HCT116 (cell line): ENCODE measurements around the gene FAM53A. TPM values are rescaled to one million over a fixed set of nuclear protein-coding genes. Genes with fewer than 3 reads are reported as not detected.

Experiments
- ATAC-seq: fragments of 200-7000 bp; cut with Tn5 transposase; 2 replicates; pipeline ENCODE4 v1.9.1; 2020; ENCODE audit warnings: mild to moderate bottlenecking, moderate library complexity
- BruUV-seq: library from RNA; stranded (reverse); fragments of 400-500 nt; replicated peaks from 2 replicates; lab custom pipeline; 2021; lab: Mats Ljungman, UMichigan
- CTCF ChIA-PET: fragments of 300-600 bp; sonication (Branson Sonifier 250); formaldehyde crosslinking; loops from one replicate; lab custom pipeline; 2021; ENCODE audit warnings: antibody characterized with exemption; lab: Charles Lee
- POLR2A ChIA-PET: fragments of 300-600, 350-600 bp; sonication (Branson Sonifier 250); formaldehyde crosslinking; loops from one replicate; lab custom pipeline; 2021; ENCODE audit warnings: antibody characterized with exemption; lab: Charles Lee
- RAD21 ChIA-PET, 2 experiments: fragments of 300-600 bp; sonication (Branson Sonifier 250); formaldehyde crosslinking; loops; one replicate each; lab custom pipeline; 2023; ENCODE audit warnings: low total read pairs in 2 of 2; ENCODE audit not compliant: uncharacterized antibody in 2 of 2, unreplicated experiment in 2 of 2, low non-redundant PET in 1 of 2; lab: Charles Lee
- DNase-seq: peaks from one replicate; pipeline ENCODE4 v3.0.0-alpha.2; 2010; ENCODE audit warnings: low read depth, low spot score
- H2AFZ ChIP-seq: fragments of 200-600 bp; shearing (Covaris generic), sonication (generic); 2 replicates; pipeline ENCODE4 v1.6.1; 2017; ENCODE audit warnings: low read depth, mixed run types, mixed read lengths, antibody characterized with exemption, low read length; ENCODE audit not compliant: poor library complexity, severe bottlenecking
- H3K27ac ChIP-seq: 2 replicates; pipeline ENCODE4 v1.5.1; 2012; ENCODE audit warnings: low read depth, low read length
- H3K27me3 ChIP-seq: fragments of 200-600 bp; sonication (generic); 2 replicates; pipeline ENCODE4 v1.6.1; 2016; ENCODE audit warnings: mixed run types, low read length, mixed read lengths; ENCODE audit not compliant: insufficient read depth
- H3K36me3 ChIP-seq, 2 experiments: fragments of 200-500 bp in 1 of 2; fragments of 200-600 bp in 1 of 2; sonication (Bioruptor generic) in 1 of 2; sonication (generic) in 1 of 2; 2 replicates each; pipeline versions ENCODE4 v1.5.1 to v1.6.1; 2014 to 2016; ENCODE audit warnings: low read length in 2 of 2, inconsistent platforms in 1 of 2, mixed read lengths in 1 of 2, mixed run types in 1 of 2; ENCODE audit not compliant: insufficient read depth in 2 of 2, control insufficient read depth in 1 of 2
- H3K4me1 ChIP-seq, 2 experiments: fragments of 200-600 bp in 1 of 2; sonication (generic) in 1 of 2; 2 replicates each; pipeline versions ENCODE4 v1.5.1 to v1.6.1; 2012 to 2017; ENCODE audit warnings: low read length in 2 of 2, inconsistent platforms in 1 of 2, mild to moderate bottlenecking in 1 of 2, mixed read lengths in 1 of 2, mixed run types in 1 of 2, moderate library complexity in 1 of 2; ENCODE audit not compliant: insufficient read depth in 2 of 2, control insufficient read depth in 1 of 2
- H3K4me2 ChIP-seq: fragments of 200-600 bp; sonication (generic); 2 replicates; pipeline ENCODE4 v1.6.1; 2017; ENCODE audit warnings: mixed run types, low read length, mixed read lengths
- H3K4me3 ChIP-seq, 2 experiments: fragments of 200-600 bp in 1 of 2; sonication (generic) in 1 of 2; replicated peaks in 1 of 2; 2 replicates each; pipeline ENCODE4 v1.5.1; 2011 to 2016; ENCODE audit warnings: low read length in 2 of 2, control low read depth in 1 of 2, low read depth in 1 of 2, mild to moderate bottlenecking in 1 of 2, mixed read lengths in 1 of 2, mixed run types in 1 of 2
- H3K79me2 ChIP-seq: fragments of 200-600 bp; sonication (generic); 2 replicates; pipeline ENCODE4 v1.6.1; 2017; ENCODE audit warnings: mild to moderate bottlenecking, mixed run types, low read length, moderate library complexity, mixed read lengths; ENCODE audit not compliant: insufficient read depth
- H3K9ac ChIP-seq: fragments of 200-600 bp; sonication (generic); 2 replicates; pipeline ENCODE4 v1.6.1; 2016; ENCODE audit warnings: low read length, mixed read lengths
- H3K9me2 ChIP-seq: fragments of 200-600 bp; sonication (generic), shearing (Covaris generic); 2 replicates; pipeline ENCODE4 v1.6.1; 2017; ENCODE audit warnings: mixed run types, mild to moderate bottlenecking, moderate library complexity; ENCODE audit not compliant: insufficient read depth
- H3K9me3 ChIP-seq, 2 experiments: fragments of 200-500 bp in 1 of 2; fragments of 200-600 bp in 1 of 2; sonication (Bioruptor generic) in 1 of 2; sonication (generic) in 1 of 2; 2 replicates each; pipeline ENCODE4 v1.6.1; 2014 to 2017; ENCODE audit warnings: low read length in 2 of 2, mixed read lengths in 2 of 2, inconsistent platforms in 1 of 2, low read depth in 1 of 2, mild to moderate bottlenecking in 1 of 2, mixed run types in 1 of 2, moderate library complexity in 1 of 2; ENCODE audit not compliant: control insufficient read depth in 1 of 2, insufficient read depth in 1 of 2
- H4K20me1 ChIP-seq: fragments of 200-600 bp; sonication (generic), shearing (Covaris generic); 2 replicates; pipeline ENCODE4 v1.6.1; 2017; ENCODE audit warnings: mixed run types, mild to moderate bottlenecking, moderate library complexity; ENCODE audit not compliant: insufficient read depth
- ATF3 ChIP-seq: IDR thresholded peaks from 2 replicates; pipeline ENCODE4 v1.6.1; 2012
- CEBPB ChIP-seq: IDR thresholded peaks from 2 replicates; pipeline ENCODE4 v1.6.1; 2012; ENCODE audit warnings: low read depth
- EGR1 ChIP-seq: IDR thresholded peaks from 2 replicates; pipeline ENCODE4 v1.6.1; 2012; ENCODE audit warnings: low read depth
- EZH2 ChIP-seq: fragments of 200-600 bp; sonication (generic); IDR thresholded peaks from 2 replicates; pipeline ENCODE4 v1.6.1; 2017; ENCODE audit warnings: antibody characterized with exemption, mixed run types
- EZH2phosphoT487 ChIP-seq: fragments of 200-600 bp; IDR thresholded peaks from 2 replicates; pipeline ENCODE4 v1.6.1; 2018; ENCODE audit warnings: antibody characterized with exemption, borderline replicate concordance
- JUND ChIP-seq: IDR thresholded peaks from 2 replicates; pipeline ENCODE4 v1.6.1; 2012
- MAX ChIP-seq: IDR thresholded peaks from 2 replicates; pipeline ENCODE4 v1.6.1; 2012
- POLR2A ChIP-seq: IDR thresholded peaks from 2 replicates; pipeline ENCODE4 v1.7.0; 2011; ENCODE audit warnings: borderline replicate concordance; ENCODE audit not compliant: insufficient read depth, insufficient read length; ENCODE audit errors: extremely low read depth
- POLR2AphosphoS5 ChIP-seq: IDR thresholded peaks from 2 replicates; pipeline ENCODE4 v1.6.1; 2011; ENCODE audit warnings: mild to moderate bottlenecking, low read depth, low read length, moderate library complexity
- RAD21 ChIP-seq: IDR thresholded peaks from 2 replicates; pipeline ENCODE4 v1.6.1; 2012; ENCODE audit warnings: low read depth, mild to moderate bottlenecking
- REST ChIP-seq: IDR thresholded peaks from 2 replicates; pipeline ENCODE4 v1.6.1; 2012; ENCODE audit warnings: low read depth
- SIN3A ChIP-seq: IDR thresholded peaks from 2 replicates; pipeline ENCODE4 v1.6.1; 2012; ENCODE audit warnings: low read depth
- SP1 ChIP-seq: IDR thresholded peaks from 2 replicates; pipeline ENCODE4 v1.6.1; 2012; ENCODE audit warnings: low read depth
- SRF ChIP-seq: IDR thresholded peaks from 2 replicates; pipeline ENCODE4 v1.6.1; 2012; ENCODE audit warnings: low read depth
- TCF7L2 ChIP-seq: IDR thresholded peaks from 2 replicates; pipeline ENCODE4 v1.7.0; 2011; ENCODE audit warnings: borderline replicate concordance, inconsistent platforms; ENCODE audit not compliant: insufficient read depth, insufficient read length; ENCODE audit errors: extremely low read depth
- YY1 ChIP-seq: IDR thresholded peaks from 2 replicates; pipeline ENCODE4 v1.6.1; 2011; ENCODE audit warnings: low read length, low read depth, moderate library complexity, mild to moderate bottlenecking; ENCODE audit not compliant: insufficient replicate concordance; ENCODE audit errors: extremely low read depth
- ZBTB33 ChIP-seq: IDR thresholded peaks from 2 replicates; pipeline ENCODE4 v1.6.1; 2011; ENCODE audit warnings: mild to moderate bottlenecking, low read length, moderate library complexity; ENCODE audit not compliant: insufficient replicate concordance; ENCODE audit errors: extremely low read depth
- ZFX ChIP-seq: fragments of 450-650 bp; IDR thresholded peaks from 2 replicates; pipeline ENCODE4 v1.6.1; 2017
- ZNF274 ChIP-seq: fragments of 200-500 bp; sonication (Bioruptor generic); IDR thresholded peaks from 2 replicates; pipeline ENCODE4 v1.6.1; 2014; ENCODE audit warnings: mild to moderate bottlenecking, low read depth, low read length, inconsistent platforms
- intact Hi-C: fragments of 100-400 bp; cut with micrococcal nuclease; formaldehyde crosslinking; loops from 2 replicates; pipeline ENCODE4 v1.10.0; 2022
- total RNA-seq: library from RNA; stranded (reverse); gene quantifications from one replicate; pipeline ENCODE4 v1.2.1, GENCODE V29; 2021; ENCODE audit not compliant: unreplicated experiment

FAM53A gene
- total RNA-seq, 1 experiment from 2014 or later, result 1.1 TPM

- BruUV-seq, result no TSS peak
- POLR2A ChIA-PET, result no interaction called here
- CTCF ChIA-PET, result no interaction called here
- Histone ChIP-seq H4K20me1 (no peaks in the 10 kb centered on the region), H3K79me2 (peaks cover 81% of the 10 kb centered on the region), H3K4me3 (no peak overlapping the region), H3K27ac (no peak overlapping the region; the same call in 1 of the 2 replicates), H3K9me2 (no peaks in the 10 kb centered on the region), H3K4me1 (peaks cover 12 to 16% of the 10 kb centered on the region in 2 experiments), H3K9me3 (no peaks in the 10 kb centered on the region), H3K4me2 (no peak overlapping the region), H2AFZ (no peak overlapping the region), H3K36me3 (peaks cover 41 to 85% of the 10 kb centered on the region in 2 experiments), H3K27me3 (no peaks in the 10 kb centered on the region), H3K9ac (no peak overlapping the region)
- TF ChIP-seq SP1 (no peak), SRF (no peak), ATF3 (no peak), EGR1 (no peak), TCF7L2 (no peak), RAD21 (no peak), CEBPB (no peak), ZBTB33 (no peak), POLR2A (no peak), REST (no peak), MAX (no peak), JUND (no peak), EZH2 (no peak), ZNF274 (no peak), POLR2AphosphoS5 (no peak), SIN3A (no peak), YY1 (no peak), EZH2phosphoT487 (no peak), ZFX (no peak)
- ATAC-seq (no peak), DNase-seq (no peak)
- intact Hi-C loops, result no loop called here
- RAD21 ChIA-PET, result no interaction called here
Measured at GRCh38 chr4:1731180-1731579, 47.1 kb upstream of the FAM53A start.
